ENCODE measurements around the gene HIF1A.
"Not testable (repeated sequence)": the region's sequence is repeated elsewhere in the genome, so short reads cannot be mapped to it uniquely, and the experiment has no call there.

Gene HIF1A

DNA sequence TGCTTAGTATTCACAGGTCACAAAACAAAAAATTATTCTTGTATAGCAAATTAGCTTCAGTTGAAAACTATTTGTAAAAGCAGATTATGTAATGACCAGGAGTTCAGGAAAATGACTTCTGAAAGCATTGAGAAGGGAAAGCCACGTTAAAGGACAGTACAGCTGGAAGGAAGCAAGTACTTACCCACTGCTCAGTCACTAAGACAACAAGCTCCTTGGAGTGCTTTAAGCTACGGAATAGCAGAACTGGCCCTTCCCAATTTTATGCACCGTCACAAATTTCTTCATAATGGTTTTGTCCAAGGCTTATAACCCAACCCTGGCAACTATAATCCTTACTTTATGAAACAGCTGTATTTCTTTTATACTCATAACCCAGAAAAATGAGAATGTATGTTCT lies 54.0 kb downstream of the HIF1A start:
- DNase-seq (ENCODE audit: low spot score), result no peak

GRCh38 chr14:61749867-61750266 lies 54.6 kb downstream of the HIF1A start:
- DNase-seq (ENCODE audit: low spot score), result no peak

- DNase-seq (ENCODE audit: low spot score), result peak; percentile 68
Observed at GRCh38 chr14:61750708-61751474, 55.6 kb downstream of the HIF1A start.

DNA sequence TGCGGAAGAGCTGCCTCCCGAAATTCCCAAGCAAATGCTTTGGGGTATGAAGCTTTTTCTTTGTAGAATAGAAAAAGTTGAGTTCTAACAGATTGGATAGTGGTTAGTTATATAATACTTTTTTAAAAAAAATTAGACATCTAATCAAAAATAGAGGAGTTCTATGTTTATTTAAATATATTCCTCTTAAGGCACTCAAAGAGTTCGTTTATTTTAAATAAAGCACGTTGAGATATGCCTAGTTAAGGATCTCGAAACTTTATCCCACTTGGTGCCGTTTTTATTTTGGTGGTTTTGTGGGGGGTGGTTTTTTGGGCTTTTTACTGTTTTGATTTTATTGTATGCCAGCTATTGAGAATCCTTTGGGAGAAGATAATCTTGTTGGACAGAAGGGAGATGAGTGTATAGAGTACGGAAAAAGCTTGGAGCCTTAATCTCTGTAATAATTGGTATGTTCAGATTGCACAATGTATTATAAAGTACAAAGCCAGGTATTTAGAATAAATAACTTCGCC lies 56.2 kb downstream of the HIF1A start:
- DNase-seq (ENCODE audit: low spot score), result no peak

- no peak for DNase-seq (ENCODE audit: low spot score)
Observed at GRCh38 chr14:61752626-61753025, 57.3 kb downstream of the HIF1A start.

DNA sequence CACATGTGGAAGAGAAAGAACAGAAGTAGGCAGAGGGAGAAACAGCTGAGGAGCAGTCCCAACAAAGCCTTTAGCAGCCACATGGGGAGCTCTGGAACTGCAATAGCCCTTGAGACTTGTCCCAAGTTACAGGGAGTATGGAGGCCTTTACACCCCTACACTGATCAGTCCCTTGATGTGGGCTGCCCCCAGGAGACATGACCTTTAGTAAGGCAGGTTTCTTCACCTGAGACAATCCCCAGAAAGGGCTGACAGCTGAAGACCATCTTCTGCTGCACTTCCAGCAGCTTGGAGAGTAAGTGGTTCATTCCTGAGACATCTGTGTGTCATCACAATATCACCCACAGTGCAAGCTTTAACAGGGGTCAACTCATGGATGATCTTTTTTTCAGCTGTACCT lies 58.3 kb downstream of the HIF1A start:
- DNase-seq (ENCODE audit: low spot score), result no peak

GRCh38 chr14:61754627-61755381 lies 59.5 kb downstream of the HIF1A start:
- no peak for DNase-seq (ENCODE audit: low spot score)

GRCh38 chr14:61755382-61755742 lies 60.0 kb downstream of the HIF1A start:
- DNase-seq (ENCODE audit: low spot score), result not testable (repeated sequence)

DNA sequence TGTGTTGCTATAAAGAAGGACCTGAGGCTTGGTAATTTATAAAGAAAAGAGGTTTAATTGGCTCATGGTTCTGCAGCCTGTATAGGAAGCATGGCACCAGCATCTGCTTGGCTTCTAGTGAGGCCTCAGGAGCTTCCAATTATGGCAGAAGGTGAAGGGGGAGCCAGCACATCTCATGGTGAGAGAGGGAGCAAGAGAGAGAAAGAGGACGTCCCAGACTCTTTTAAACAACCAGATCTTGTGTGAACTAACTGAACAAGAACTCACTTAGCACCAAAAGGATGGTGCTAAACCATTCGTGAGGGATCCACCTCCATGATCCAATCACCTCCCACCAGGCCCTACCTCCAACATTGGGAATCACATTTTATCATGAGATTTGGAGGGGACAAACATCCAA lies 60.8 kb downstream of the HIF1A start:
- DNase-seq (ENCODE audit: low spot score), result no peak

DNA sequence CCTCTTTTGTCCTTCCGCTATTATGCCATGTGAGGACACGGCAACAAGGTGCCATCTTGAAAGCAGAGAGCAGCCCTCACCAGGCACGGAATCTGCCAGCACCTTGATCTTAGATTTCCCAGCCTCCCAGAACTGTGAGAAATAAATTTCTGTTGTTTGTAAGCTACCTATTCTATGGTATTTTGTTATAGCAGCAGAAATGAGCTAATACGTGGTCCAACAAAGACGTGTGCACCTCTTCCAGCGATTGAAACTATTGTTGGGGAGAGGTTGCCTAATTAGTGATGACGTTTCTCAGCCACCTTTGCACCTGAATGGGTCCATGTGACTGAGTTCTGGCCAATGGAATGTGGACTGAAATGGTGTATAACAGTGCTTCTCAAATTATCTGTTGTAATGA lies 64.6 kb downstream of the HIF1A start:
- no peak for DNase-seq (ENCODE audit: low spot score)

- no peak for DNase-seq (ENCODE audit: low spot score)
Observed at GRCh38 chr14:61761557-61761956, 66.2 kb downstream of the HIF1A start.

GRCh38 chr14:61761959-61762786 lies 66.9 kb downstream of the HIF1A start, which contains the start of gene SNAPC1:
Gene SNAPC1, plus strand, starts transcription at chr14:61762420. Its CDS starts 41 bp downstream, at chr14:61762461.
- DNase-seq (ENCODE audit: low spot score), result peak; percentile 94

GRCh38 chr14:61764342-61765122 lies 69.2 kb downstream of the HIF1A start:
- no peak for DNase-seq (ENCODE audit: low spot score)

DNA sequence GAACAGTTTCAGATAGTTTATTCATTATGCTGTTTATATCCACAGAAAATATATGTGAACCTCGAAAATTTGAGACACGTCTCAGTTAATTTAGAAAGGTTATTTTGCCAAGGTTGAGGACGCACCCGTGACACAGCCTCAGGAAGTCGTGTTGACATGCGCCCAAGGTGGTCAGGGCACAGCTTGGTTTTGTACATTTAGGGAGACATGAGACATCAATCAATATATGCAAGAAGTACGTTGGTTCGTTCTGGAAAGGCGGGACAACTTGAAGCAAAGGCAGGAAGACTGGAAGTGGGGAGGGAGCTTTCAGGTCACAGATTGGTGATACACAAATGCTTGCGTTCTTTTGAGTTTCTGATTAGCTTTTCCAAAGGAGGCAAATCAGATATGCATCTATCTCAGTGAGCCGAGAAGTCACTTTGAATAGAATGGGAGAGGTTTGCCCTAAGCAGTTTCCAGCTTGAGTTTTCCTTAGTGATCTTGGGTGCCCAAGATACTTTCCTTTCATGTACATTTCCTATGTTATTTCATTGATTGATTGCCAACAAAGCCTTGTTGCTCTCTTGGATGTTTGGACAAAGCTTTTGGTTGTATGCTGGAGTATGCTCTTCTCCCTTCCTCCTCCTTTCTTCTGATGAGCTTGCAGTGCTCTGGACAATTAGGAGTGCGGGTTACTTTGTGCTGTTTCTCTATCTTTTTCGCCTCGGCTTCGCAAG lies 70.1 kb downstream of the HIF1A start:
- DNase-seq (ENCODE audit: low spot score), result no peak

- DNase-seq (ENCODE audit: low spot score), result no peak
Observed at GRCh38 chr14:61766151-61766550, 70.8 kb downstream of the HIF1A start.

DNA sequence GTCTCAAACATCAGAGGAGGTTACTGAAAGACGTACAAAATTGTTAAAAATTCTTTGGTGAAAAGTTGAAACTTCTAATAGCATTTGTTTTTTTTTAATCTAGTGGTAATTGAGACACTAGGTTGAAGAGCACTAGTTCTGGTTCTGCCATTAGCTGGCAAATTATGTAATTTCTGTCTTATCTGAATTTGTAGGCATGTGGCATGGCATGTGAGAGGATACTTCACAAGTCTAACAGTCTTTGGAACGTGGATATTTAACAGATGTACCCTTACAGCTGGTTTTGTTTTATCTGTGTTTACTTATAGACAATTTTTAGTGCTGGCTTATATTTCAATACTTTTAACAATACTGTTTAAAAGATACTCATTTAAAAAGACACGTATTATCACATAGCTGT lies 72.9 kb downstream of the HIF1A start:
- DNase-seq (ENCODE audit: low spot score), result no peak

DNA sequence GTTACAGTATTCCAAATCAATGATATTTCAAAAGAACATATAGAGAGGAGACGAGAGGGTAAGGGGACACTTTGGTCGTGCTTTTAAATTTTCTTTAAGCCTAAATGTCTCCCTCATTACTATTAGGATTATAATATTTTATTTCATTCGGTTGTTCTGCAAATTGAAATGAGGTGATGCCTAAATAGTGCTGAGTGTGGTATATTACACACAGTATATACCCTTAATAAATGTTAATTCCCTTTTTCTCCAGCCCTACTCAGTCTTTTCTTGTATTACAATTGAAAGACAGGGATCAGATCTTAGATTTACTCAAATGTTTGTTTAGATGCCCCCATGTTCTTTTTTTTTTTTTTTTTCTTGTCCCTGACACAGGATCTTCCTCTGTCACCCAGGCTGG lies 74.6 kb downstream of the HIF1A start:
- DNase-seq (ENCODE audit: low spot score), result no peak

- no peak for DNase-seq (ENCODE audit: low spot score)
Observed at GRCh38 chr14:61774861-61775260, 79.5 kb downstream of the HIF1A start.

DNA sequence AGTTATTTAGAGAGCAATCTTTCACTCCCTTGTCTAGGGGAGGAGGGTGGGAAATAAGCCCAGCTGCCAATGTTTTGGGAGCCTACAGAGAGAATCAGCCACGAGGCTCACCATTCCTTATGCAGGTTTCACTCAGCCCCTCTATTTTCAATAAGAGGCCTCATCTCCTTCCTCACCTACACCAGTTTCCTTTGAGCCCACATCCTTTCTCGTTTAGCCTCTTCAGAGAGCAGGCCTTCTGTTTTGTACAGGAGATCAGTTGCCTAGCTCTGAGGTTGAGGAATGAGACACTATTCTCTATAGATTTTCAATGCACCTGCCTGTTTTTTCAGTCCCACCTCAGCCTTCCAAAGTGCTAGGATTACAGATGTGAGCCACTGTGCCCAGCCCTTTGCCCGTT lies 84.8 kb downstream of the HIF1A start:
- no peak for DNase-seq (ENCODE audit: low spot score)

DNA sequence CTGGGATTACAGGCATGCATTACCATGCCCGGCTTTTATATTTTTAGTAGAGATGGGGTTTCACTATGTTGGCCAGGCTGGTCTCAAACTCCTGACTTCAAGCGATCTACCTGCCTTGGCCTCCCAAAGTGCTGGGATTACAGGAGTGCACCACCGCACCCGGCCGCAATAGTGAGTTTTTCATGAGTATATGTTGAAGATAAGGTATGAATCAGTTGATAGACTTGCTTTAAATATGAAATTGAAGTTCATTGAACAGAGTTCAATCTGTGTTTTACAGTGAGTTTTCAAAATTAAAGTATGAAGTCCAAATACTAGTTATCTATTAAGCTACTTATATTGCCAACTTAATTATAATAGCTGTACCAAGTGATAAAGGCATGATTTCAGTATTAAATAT lies 102.0 kb downstream of the HIF1A start:
- no peak for DNase-seq (ENCODE audit: low spot score)
